ENCODE results near the gene CCDC102B. TPM values are rescaled to one million over a fixed set of nuclear protein-coding genes. Genes with fewer than 3 reads are reported as not detected.
"Not testable (repeated sequence)": the region's sequence is repeated elsewhere in the genome, so short reads cannot be mapped to it uniquely, and the experiment has no call there.

CCDC102B gene
- total and polyA plus RNA-seq, 2 experiments from 2014 or later: 1.3 to 2.1 TPM

GRCh38 chr18:68943861-68944260 lies 146.0 kb downstream of the CCDC102B start:
- H3K9me2 ChIP-seq (ENCODE audit: insufficient read depth); H3K9me3 Mint-ChIP-seq; H3K36me3 ChIP-seq (ENCODE audit: insufficient read depth); H2AFZ ChIP-seq; H3K27ac ChIP-seq (ENCODE audit: low read depth); H3K27me3 ChIP-seq (ENCODE audit: insufficient read depth); H3K27ac Mint-ChIP-seq; H3K36me3 Mint-ChIP-seq (ENCODE audit: low read depth); H3F3A ChIP-seq (replicated peaks; ENCODE audit: low read depth); H3K4me3 Mint-ChIP-seq; H3K27me3 Mint-ChIP-seq (ENCODE audit: insufficient read depth, low read depth, poor library complexity); H3K79me2 ChIP-seq (replicated peaks; ENCODE audit: insufficient read depth); ATAC-seq; H4K20me1 ChIP-seq (replicated peaks; ENCODE audit: insufficient read depth): not testable (repeated sequence)
- Histone ChIP-seq H3K4me3 (peak overlapping the region; percentile 26; the same call in 1 of the 2 replicates), H3K4me1 (ENCODE audit: insufficient read depth) (peaks cover 30% of the 10 kb centered on the region), H3K4me2 (peak overlapping the region; percentile 47)
- H3K4me1 Mint-ChIP-seq: peaks cover 30% of the 10 kb centered on the region
- peak; percentile 30 for DNase-seq (ENCODE audit: low spot score)
- TF ChIP-seq NANOG (IDR thresholded peaks at IDR 0.05; ENCODE audit: borderline replicate concordance): peak; percentile 27; the same call in 1 of the 2 replicates

- H3K27me3 Mint-ChIP-seq (ENCODE audit: insufficient read depth, low read depth, poor library complexity): no peaks in the 10 kb centered on the region
- peaks cover 33% of the 10 kb centered on the region for H3K4me1 Mint-ChIP-seq
- H3K36me3 Mint-ChIP-seq (ENCODE audit: low read depth): no peaks in the 10 kb centered on the region
- no peak overlapping the region; the same call in 1 of the 2 replicates for H2AFZ ChIP-seq
- no peak overlapping the region for H3K27ac Mint-ChIP-seq
- no peaks in the 10 kb centered on the region for H3K27me3 ChIP-seq (ENCODE audit: insufficient read depth)
- no peaks in the 10 kb centered on the region for H3K36me3 ChIP-seq (ENCODE audit: insufficient read depth)
- H3K4me1 ChIP-seq (ENCODE audit: insufficient read depth): peaks cover 30% of the 10 kb centered on the region
- H3F3A ChIP-seq (replicated peaks; ENCODE audit: low read depth): no peaks in the 10 kb centered on the region
- no peak for TF ChIP-seq NANOG (IDR thresholded peaks at IDR 0.05; ENCODE audit: borderline replicate concordance)
- TF ChIP-seq CTCF (conservative IDR thresholded peaks at IDR 0.05; ENCODE audit: low read depth in 2 of 2): no peak
- TF ChIP-seq ETS1 (IDR thresholded peaks at IDR 0.05): no peak
- no peak for TF ChIP-seq POLR2AphosphoS5 (IDR thresholded peaks at IDR 0.05; ENCODE audit: low read depth)
- TF ChIP-seq STAT1 (IDR thresholded peaks at IDR 0.05; ENCODE audit: unreplicated experiment): no peak
- no peak overlapping the region for H3K4me3 Mint-ChIP-seq
- H4K20me1 ChIP-seq (replicated peaks; ENCODE audit: insufficient read depth): no peaks in the 10 kb centered on the region
- peak overlapping the region; percentile 47 for H3K4me2 ChIP-seq
- no peak overlapping the region for H3K27ac ChIP-seq (ENCODE audit: low read depth)
- DNase-seq (ENCODE audit: low spot score) (no peak), ATAC-seq (no peak)
- H3K79me2 ChIP-seq (replicated peaks; ENCODE audit: insufficient read depth): no peaks in the 10 kb centered on the region
- H3K4me3 ChIP-seq: peak overlapping the region; percentile 26; the same call in 1 of the 2 replicates
- H3K9me3 Mint-ChIP-seq: no peaks in the 10 kb centered on the region
- H3K9me2 ChIP-seq (ENCODE audit: insufficient read depth): no peaks in the 10 kb centered on the region
Observed at GRCh38 chr18:68944330-68944729, 146.4 kb downstream of the CCDC102B start.

GRCh38 chr18:68944826-68945225 lies 146.9 kb downstream of the CCDC102B start:
- ATAC-seq: no peak
- H3K27ac Mint-ChIP-seq: no peak overlapping the region
- no peaks in the 10 kb centered on the region for H3K79me2 ChIP-seq (replicated peaks; ENCODE audit: insufficient read depth)
- no peaks in the 10 kb centered on the region for H3K27me3 ChIP-seq (ENCODE audit: insufficient read depth)
- H3K4me3 Mint-ChIP-seq: no peak overlapping the region
- no peak for DNase-seq (ENCODE audit: low spot score)
- no peaks in the 10 kb centered on the region for H3K27me3 Mint-ChIP-seq (ENCODE audit: insufficient read depth, low read depth, poor library complexity)
- H3K9me3 Mint-ChIP-seq: no peaks in the 10 kb centered on the region
- H2AFZ ChIP-seq: no peak overlapping the region
- no peak overlapping the region for H3K4me3 ChIP-seq
- no peaks in the 10 kb centered on the region for H3K36me3 ChIP-seq (ENCODE audit: insufficient read depth)
- no peaks in the 10 kb centered on the region for H3K9me2 ChIP-seq (ENCODE audit: insufficient read depth)
- no peak overlapping the region for H3K4me2 ChIP-seq
- no peaks in the 10 kb centered on the region for H3K36me3 Mint-ChIP-seq (ENCODE audit: low read depth)
- H3K4me1 Mint-ChIP-seq: peaks cover 33% of the 10 kb centered on the region
- no peak overlapping the region for H3K27ac ChIP-seq (ENCODE audit: low read depth)
- TF ChIP-seq REST (IDR thresholded peaks at IDR 0.05; ENCODE audit: unreplicated experiment): no peak
- no peak for TF ChIP-seq CREB1 (CRISPR knock-in tag; IDR thresholded peaks at IDR 0.05; ENCODE audit: low read depth)
- TF ChIP-seq JUNB (IDR thresholded peaks at IDR 0.05; ENCODE audit: unreplicated experiment): no peak
- H3F3A ChIP-seq (replicated peaks; ENCODE audit: low read depth): no peaks in the 10 kb centered on the region
- H4K20me1 ChIP-seq (replicated peaks; ENCODE audit: insufficient read depth): no peaks in the 10 kb centered on the region
- H3K4me1 ChIP-seq (ENCODE audit: insufficient read depth): peaks cover 30% of the 10 kb centered on the region
